GM18502 (cell line): ENCODE measurements around the gene PRICKLE2.

Source experiments
- ATAC-seq: cut with Tn5 transposase; IDR thresholded peaks from one replicate; pipeline ENCODE4 v1.9.1; 2021; ENCODE audit warnings: mild to moderate bottlenecking; ENCODE audit not compliant: unreplicated experiment, poor library complexity

PRICKLE2 gene

GRCh38 chr3:64055076-64055475, 170.2 kb downstream of the PRICKLE2 start:
- no peak for ATAC-seq

GRCh38 chr3:64054488-64054887, 170.8 kb downstream of the PRICKLE2 start:
- no peak for ATAC-seq

GRCh38 chr3:64053581-64053980, 171.7 kb downstream of the PRICKLE2 start:
- no peak for ATAC-seq

GRCh38 chr3:64053117-64053516, 172.1 kb downstream of the PRICKLE2 start:
- ATAC-seq = no peak

- no peak for ATAC-seq
Measured at GRCh38 chr3:64049832-64050231, 175.4 kb downstream of the PRICKLE2 start.

GRCh38 chr3:64049136-64049535, 176.1 kb downstream of the PRICKLE2 start:
- no peak for ATAC-seq

GRCh38 chr3:64048631-64049061, 176.6 kb downstream of the PRICKLE2 start:
- ATAC-seq = no peak

GRCh38 chr3:64047787-64048186, 177.5 kb downstream of the PRICKLE2 start:
- ATAC-seq = no peak

- ATAC-seq = no peak
Measured at GRCh38 chr3:64046996-64047594, 178.2 kb downstream of the PRICKLE2 start.

GRCh38 chr3:64046592-64046991, 178.7 kb downstream of the PRICKLE2 start:
- no peak for ATAC-seq

GRCh38 chr3:64042952-64043351, 182.3 kb downstream of the PRICKLE2 start:
- ATAC-seq = no peak
